Measurements from ENCODE around the gene PDGFC.

PDGFC gene, protein sequence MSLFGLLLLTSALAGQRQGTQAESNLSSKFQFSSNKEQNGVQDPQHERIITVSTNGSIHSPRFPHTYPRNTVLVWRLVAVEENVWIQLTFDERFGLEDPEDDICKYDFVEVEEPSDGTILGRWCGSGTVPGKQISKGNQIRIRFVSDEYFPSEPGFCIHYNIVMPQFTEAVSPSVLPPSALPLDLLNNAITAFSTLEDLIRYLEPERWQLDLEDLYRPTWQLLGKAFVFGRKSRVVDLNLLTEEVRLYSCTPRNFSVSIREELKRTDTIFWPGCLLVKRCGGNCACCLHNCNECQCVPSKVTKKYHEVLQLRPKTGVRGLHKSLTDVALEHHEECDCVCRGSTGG

DNA sequence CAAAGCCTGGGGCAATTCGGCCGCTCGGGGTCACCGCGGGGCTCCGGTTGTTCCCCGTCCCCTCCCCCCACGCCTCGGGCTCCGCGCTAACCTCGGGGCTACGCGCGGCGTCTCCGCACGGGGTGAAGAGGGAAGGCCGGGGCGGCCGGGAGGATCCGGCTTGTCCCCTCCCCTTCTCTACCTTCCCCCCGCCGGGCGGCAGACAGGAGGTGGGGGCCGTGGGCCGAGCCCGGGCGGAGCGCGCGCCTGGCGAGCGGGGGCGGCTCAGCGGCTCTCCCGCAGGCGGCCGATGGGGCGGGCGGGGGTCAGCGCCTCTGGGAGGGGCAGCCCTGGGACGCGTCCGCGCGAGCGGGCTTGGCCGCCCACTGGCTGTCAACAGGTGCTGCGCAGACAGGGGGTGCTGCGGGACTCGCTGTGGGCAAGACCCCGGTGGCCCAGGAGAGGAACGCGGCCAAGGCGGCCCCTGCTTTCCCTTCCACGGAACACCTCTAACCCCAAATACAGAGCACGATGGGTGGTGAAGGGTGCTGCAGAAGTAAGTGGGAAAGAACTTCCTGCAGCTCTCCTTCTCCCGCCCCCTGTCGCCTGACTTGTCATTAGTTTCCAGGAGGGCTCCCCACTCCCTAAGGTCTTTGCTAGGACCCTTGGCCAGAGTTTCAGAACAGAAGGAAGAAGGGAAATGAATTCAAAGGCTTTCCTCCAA is at the start of gene PDGFC:
Gene PDGFC (minus strand): TSS at position 124 of the 703 bp plus-strand sequence. CDS start 896 bp downstream, outside the sequence.
- DNase-seq: no peak

DNA sequence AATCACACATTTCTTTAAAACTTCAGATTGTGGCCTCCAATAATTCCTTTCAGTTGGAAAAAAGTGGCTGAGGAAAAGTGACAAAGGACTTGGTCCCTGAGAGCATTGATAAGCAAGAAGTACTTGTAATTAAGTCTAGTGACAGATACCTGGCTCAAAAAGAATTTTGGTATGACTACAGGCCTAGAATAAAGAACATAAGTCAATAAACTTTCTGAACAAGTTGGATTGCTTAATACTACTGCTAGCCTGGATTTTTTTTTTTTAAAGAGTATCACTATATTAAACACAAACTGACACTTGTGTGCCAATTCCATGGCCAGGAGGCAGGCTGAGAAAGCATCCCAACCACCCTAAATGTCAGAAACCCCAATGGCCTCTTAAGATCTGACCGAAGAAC is 49.3 kb upstream of the PDGFC start:
- no peak for DNase-seq

DNA sequence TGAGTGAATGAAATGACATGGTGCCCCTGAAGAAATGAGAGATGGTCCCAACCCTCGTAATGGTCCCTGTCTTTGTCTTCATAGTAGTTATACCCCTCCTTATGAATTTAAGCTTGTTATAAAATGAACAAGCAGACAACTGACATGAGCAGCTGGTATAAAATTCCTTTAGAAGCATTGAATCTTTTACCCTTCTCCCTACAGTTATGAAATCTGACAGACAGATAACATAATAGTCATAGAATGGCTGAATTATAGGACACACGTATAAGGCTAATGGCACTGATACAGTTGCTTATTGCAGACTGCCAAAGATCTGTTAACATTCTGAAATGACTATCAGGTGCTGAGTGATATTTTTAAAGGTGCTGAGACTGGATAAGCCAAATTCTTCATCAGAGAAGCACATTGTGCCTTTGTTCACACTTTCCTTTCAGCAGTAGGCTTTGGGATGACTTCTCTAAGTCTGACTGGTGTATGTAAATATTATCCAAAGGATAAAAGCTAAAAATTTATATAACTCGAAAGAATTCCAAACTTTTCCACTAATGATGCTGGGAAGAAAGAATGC is 47.4 kb upstream of the PDGFC start:
- DNase-seq: no peak

DNA sequence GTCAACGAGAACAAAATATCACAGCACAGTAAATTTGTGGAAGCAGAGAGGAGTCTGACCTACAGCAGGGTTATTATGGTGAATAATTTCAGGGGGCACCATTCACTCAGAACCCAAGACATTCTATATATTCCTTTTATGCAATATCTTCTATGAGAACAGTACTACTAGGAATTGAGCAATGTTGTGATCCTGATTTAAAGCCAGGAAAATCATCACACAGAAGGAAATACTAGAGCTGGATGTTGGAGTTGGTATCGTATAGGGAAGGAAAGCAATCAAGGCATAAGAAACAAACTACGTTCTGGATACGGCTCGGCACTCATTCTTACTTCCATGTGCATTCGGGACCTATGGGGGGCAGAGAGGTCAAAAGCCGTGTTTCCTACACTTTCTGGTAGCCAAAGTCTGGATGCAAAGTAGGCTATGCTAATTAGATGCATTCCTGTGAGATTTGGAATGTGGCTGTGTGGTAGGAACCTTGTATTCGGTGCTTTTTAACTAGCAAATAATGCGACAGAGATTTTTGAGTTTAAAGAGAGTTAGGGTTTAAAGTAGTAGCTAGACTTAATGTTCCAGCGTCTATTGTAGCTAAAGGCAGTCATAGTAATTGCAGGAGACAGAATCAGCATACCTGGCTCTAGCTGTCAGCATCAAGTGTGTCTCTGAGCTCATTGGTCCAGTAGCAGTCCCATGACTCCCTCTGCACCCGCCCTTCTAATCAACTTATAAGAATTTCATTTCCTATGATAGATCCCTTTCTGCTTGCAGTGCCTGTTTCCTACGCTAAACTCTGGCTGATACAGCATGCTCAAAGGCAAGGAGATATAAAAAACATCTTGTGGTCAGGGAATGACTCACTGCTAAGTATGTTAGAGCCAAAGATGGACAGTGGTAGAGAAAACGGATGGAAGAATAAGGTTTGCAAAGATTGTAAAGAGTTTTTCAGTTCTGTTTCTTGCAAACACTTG is 43.3 kb upstream of the PDGFC start:
- DNase-seq: no peak

DNA sequence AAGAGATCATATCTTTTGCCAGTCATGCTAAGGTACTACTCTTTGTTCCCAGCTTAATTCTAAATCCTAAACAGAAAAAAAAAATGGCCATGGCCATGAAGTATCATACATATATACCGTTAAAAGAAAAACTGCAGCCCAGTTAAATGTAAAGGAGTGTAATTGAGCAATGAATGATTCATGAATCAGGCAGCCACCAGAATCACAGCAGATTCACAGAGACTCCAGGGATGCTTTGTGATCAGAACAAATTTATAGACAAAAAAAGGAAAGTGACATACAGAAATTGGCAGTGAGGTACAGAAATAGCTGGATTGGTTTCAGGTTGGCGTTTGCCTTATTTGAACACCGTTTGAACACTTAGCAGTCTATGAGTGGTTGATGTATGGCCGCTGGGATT is 42.1 kb upstream of the PDGFC start:
- DNase-seq: no peak

DNA sequence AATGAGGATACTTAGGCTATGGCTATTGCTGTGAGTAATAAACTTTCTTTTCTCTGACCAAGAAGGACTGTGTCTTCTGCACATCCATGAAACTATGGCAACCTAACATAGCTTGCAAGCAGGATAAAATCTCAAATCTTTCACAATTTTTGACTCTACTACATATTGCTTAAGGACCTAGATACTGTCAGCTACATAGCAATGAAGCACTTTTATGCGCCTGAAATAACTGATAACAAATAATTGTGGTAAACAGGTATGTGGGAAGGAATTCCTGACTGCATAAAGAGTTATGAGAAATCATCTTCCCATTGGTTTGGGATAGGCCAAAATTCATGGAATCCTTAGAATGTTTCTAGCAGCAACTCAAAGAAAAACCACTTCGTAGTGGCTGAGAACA is 41.2 kb upstream of the PDGFC start:
- DNase-seq: no peak

DNA sequence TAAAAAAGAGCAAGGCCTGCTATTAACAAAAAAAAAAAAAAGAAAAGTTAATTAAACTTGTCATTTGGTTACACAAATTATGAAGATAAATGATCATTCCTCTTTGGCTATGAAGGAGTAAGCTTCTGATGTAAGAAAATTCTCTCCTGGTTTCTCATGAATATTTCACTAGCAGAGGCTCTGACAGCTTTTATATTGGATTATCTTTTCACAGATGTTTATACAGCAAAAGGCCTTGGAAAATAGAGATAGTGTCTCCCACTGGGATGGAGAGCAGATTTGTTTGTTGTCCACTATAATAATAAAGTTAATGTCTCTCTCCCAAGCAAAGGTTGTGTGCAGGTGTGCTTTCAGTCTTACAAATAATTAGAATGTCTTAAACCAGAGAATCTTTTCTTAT is 40.7 kb upstream of the PDGFC start:
- DNase-seq: no peak

DNA sequence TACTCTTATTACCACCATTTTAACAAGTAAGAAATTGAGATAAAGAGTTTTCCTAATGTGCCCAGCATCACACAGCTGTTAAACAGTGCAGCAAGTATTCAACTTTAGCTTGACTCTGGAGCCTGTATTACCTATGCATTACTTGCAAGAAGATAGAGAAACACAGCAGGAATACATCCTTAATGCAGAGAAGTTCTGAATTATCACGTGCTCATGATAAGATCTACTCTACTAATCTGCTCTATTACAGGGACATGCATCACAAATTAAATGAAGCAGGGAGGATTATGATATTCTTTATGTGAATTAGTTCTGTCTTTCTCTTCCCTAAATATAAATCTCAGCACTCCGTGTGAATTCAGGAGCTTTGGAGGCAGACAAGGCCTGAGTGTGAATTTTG is 39.0 kb upstream of the PDGFC start:
- DNase-seq: no peak

DNA sequence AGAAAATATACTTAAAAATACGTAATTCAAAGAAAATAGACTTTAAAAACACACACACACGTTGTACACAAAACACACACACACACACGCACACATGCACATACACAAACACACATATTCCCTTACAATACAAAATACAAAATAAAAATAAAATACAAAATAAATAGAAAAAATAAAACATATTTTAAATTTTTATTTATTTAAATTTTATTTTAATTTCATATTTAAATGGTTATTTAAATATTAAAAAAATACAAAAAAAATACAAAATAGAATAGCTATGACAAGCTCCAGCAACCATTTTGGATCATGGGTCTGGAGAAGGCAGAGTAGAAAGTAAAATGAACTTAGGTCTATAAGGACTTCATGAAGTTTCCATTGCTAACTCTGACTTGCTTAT is 34.2 kb upstream of the PDGFC start:
- no peak for DNase-seq

DNA sequence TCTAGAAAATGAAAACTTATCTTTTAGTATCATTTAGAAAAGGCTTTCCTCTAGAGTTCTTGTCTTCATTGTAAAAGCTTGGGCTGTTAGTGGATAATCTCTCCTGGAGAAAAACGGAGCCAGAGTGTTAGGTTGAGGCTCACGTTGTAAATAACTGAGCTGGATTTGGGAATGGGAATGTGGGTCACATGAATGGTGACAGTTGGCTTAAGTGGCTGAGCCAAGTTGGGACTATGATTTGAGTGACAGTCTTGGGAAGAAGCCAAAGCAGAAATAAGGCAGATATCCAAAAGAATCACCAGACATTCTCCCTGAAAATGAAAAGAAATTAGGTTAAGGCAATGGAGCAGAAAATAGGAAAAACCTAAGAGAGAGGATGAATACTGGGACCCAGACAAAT is 33.6 kb upstream of the PDGFC start:
- no peak for DNase-seq

DNA sequence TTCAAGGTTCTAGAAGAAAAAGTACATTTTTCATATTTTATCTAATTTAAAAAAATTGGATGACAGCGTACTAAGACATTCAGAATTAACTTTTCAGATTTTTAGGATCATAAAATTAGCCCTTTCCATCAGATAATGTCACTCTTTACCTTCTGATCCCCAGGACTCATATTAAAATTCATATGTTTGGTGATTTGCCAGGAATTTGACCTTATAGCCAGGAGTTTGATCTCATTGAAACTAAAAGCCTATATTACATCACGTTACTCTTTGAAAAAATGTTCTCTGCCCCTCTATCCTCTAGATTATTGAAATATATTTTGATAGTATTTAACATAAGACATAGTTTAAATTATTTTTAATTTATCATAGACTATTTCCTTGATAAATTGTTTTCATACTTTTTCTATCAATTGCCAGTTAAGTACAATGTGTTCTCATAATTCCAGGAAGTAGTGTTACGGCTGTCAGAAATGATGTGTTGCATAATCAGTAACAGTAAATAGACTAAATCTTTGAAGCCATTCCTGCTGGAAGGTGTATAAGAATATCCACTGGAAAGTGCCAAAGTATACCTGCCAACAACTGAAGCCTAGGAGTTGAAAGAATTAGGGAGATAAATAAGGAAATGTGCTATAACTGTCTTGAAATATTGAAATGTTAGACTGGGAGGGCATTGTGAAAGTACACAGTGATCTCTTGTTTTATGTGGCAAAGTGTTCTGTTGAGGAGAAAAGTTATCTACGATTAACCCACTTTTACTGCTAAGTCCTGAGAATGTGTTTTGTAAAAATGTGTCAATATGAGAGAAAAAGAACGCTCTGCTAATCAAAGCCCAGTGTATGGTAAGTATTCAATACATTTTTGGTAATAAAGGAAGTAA is 32.9 kb upstream of the PDGFC start:
- no peak for DNase-seq

DNA sequence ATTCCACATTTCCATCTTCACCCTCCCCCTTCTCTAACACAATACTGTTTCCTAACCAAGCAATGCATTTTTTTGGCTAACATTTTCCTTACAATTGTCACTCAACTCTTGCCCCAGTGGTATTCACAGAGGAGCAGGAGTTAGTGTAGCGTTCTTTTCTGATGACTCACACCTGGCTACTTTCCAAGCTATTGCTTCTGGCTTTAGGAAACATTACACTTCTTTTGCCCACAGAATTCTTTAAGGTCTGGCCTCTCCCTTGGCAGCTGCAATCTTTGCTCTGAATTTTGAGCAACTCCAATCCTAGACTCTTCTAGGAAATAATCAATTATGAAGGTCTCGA is 27.5 kb upstream of the PDGFC start:
- no peak for DNase-seq

DNA sequence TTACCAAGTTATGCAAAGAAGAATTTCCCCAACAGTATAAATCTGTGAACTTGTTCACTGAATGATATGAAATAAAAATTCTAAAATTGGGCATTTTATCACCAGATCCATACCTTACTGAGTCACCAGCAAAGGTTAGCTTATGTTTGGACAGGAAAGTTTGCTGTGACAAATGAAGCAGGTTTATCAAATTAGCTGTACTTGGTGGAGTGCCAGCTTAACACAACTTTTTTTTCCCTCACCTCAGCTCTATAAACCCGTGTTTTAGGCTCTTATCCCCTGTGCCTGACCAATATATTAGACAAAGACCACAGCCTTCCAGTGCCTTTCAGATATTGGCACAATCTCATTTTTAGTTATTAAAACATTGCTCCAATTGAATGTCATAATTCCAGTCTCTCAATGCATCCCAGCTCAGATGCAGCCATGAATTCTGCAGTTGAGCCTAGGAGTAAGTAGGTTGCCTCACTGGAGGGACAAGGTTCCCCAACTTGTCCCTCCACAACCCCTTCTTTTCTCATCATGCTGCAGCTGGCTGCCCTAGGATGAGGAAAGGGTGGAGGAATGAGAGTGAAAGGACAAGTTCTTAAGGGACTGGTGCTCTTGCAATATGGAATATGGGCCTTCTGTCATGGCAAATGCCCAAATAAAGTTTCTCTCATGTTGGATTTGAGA is 27.0 kb upstream of the PDGFC start:
- DNase-seq: no peak

DNA sequence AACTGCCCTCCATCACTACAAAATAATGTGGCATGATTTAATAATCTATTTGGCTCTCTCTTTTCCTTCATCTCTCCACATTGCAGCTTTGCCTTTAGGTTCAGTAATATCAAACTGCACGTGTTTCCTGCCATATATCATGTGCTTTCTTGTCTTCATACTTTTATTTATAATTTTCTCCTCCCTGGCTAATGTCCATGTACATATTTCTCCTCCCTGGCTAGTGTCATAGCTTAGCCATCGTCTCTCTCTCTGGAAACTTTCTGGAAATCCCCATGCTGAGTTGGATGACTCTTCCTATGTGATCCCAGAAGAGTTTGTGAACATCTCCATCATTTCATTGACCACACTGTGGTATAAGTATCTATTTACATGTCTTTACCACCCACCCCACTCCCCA is 21.3 kb upstream of the PDGFC start:
- no peak for DNase-seq

DNA sequence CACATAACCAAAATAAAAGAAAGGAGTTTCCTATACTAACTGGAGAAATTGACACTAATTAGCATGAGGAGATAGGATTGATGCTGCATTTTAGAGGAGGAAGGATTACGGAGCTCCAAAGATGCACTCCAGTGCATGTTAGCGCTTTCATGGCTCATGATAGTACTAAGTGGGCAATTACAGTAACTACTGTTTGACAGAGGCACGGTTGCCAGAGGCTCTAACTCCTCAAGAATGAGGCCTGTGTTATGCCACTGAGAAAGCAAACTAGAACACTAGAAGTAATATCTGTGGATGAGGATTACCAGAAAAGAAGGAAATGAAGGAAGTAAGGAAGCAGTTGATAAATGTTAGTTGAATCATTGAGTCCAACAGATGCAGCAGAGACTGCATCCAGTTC is 19.6 kb upstream of the PDGFC start:
- DNase-seq: no peak

DNA sequence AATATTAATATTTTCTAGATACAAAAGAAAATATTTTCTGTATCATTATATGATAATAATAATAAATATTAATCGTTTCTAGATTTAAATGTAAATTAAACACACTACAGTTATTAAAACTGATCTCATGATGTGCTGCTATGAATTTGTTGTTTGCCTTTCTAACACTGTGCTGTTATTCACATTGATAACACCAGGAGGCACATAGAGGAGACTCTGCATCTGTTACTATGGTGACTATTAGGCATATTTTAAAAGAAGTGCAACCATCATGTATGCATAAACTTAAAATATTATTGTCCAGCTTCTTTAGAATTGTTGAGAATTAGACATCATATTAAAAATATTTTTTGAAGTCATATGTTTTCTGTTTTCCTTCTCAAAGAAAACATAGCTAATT is 11.8 kb upstream of the PDGFC start:
- DNase-seq: no peak

DNA sequence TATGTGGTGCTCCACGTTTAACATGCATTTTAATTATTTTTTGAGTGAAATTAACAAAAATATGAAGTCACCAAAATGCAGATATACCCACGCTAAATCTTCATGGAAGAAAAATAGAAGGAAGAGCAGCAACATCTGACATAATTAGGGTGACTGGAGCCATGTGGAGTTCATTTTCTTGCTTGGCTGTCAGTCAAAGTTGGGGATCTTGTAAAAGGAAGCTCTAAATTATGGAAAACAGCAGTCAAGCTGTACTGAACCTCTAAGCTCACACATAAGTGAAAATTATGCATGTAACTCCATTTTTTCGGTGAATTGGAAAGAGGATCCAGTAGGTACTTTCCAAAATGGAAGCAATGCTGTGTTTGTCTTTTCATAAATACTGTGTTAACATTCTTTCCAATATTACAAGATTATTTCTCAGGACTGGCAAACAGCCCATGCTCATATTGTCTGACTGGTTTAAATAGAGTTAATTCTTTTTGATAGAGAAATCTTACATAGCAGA is 9.7 kb upstream of the PDGFC start:
- no peak for DNase-seq

DNA sequence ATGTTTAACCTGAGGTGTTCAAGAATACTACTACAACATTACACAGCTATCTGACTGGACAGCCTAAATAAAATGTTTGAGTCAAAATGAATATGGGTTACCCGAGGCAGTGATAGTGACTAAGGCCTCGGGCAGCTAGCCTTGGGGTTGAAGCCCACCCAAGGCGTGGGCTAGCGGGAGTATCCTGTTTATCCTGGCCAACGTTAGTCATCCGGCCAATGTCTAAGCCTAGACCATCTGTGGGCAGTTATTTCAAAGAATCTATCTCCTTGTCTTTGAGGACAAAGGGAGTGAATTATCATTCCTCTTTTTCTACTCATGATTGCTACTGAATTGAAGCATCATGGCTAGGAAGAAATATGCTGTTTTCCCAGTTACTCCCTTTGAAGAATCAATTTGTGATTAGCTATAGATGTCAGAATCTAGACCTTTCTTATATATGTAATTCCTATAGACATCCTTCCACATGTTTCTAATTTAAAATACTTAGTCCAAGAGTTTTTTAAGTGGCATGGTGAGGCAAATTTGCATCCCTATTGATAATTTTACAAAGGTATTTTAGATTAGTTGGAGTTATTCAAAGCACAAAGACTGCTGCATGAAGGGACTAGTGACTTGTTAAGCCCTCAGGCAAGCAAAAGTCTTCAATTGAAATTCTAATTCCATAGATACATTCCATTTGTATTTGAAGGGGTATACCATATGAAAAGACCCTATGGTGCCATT is 6.0 kb upstream of the PDGFC start:
- no peak for DNase-seq

DNA sequence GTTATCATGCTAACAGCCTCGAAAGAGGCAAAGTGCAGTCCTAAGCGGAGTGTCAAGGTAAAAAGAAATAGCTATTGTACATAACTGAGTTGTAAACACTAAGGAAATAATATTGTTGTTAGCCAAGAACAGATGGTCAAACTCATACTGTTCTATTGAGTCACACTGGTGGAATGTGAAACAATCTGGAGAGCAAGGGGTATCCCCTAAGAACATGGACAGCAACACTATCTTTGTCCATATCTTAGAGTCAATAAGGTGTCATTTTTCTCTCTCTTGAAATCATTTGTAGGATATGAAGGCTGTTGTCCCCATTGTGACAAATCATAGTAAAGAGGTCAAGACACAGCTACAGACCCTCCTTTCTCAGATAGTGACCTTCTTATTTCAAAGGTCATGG is 4.5 kb upstream of the PDGFC start:
- DNase-seq: no peak

DNA sequence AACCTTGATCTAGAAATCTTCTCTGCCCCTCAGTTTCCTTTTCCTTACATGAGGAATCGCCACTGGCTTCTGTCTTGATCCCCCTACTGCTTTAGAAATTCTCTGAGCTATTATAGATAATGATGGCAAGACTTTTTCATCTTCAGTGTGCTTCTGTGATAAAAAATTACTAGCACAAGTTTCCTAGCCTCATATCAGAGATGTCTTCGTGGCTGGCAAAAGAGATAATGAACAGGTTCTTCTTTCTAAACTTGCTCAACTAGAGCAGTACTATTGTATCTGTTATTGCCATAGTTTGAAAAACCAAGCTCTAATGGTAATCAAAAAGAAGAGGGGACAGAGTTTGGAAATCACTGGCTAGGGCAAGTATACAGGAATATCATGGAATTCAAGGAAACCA is 4.1 kb upstream of the PDGFC start:
- DNase-seq: no peak

DNA sequence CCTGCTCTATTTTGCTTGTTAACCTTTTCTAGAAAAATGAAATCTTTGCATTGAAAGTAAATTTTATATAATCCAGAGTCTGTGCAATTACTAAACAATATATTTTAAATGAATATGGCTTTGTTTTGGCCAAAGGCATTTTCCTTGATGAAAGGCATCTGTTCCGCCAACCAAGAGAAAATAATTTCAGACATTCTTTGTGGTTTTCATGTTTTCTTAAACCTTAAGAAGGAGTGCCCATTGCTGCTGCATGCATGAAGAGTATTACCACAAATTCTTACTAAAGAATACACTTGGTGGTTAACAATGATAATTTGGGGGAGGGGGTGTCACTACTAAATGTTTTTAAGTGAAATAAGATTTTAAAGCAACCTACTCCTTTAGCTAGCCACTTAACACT is 2.7 kb upstream of the PDGFC start:
- no peak for DNase-seq

All from GDM1 (cell line).